ENCODE results near the gene FBXO30.

The FBXO30 gene

GRCh38 chr6:145819994-145820393, 5.4 kb upstream of the FBXO30 start:
- DNase-seq (ENCODE audit: low read depth in 4 of 4, low spot score in 1 of 4), result no peak

- DNase-seq (ENCODE audit: low read depth in 4 of 4, low spot score in 1 of 4), result no peak
Measured at GRCh38 chr6:145818796-145819195, 4.2 kb upstream of the FBXO30 start.

- no peak for DNase-seq (ENCODE audit: low read depth in 4 of 4, low spot score in 1 of 4)
Measured at GRCh38 chr6:145816392-145816791, 1.8 kb upstream of the FBXO30 start.

GRCh38 chr6:145815309-145816274, 997 bp upstream of the FBXO30 start:
- DNase-seq (ENCODE audit: low read depth in 4 of 4, low spot score in 1 of 4), result no peak

GRCh38 chr6:145814035-145814500, 527 bp downstream of the FBXO30 start:
- DNase-seq (ENCODE audit: low read depth in 4 of 4, low spot score in 1 of 4), result no peak

- DNase-seq (ENCODE audit: low read depth in 4 of 4, low spot score in 1 of 4), result no peak
Measured at GRCh38 chr6:145813285-145814034, 1.1 kb downstream of the FBXO30 start.

GRCh38 chr6:145811741-145812140, 2.9 kb downstream of the FBXO30 start:
- no peak for DNase-seq (ENCODE audit: low read depth in 4 of 4, low spot score in 1 of 4)

GRCh38 chr6:145809785-145810184, 4.8 kb downstream of the FBXO30 start:
- no peak for DNase-seq (ENCODE audit: low read depth in 4 of 4, low spot score in 1 of 4)

GRCh38 chr6:145809211-145809610, 5.4 kb downstream of the FBXO30 start:
- no peak for DNase-seq (ENCODE audit: low read depth in 4 of 4, low spot score in 1 of 4)

- no peak for DNase-seq (ENCODE audit: low read depth in 4 of 4, low spot score in 1 of 4)
Measured at GRCh38 chr6:145808239-145808638, 6.4 kb downstream of the FBXO30 start.

GRCh38 chr6:145802141-145802540, 12.5 kb downstream of the FBXO30 start:
- DNase-seq (ENCODE audit: low read depth in 4 of 4, low spot score in 1 of 4), result no peak

GRCh38 chr6:145801021-145801420, 13.6 kb downstream of the FBXO30 start:
- DNase-seq (ENCODE audit: low read depth in 4 of 4, low spot score in 1 of 4), result no peak

- DNase-seq (ENCODE audit: low read depth in 4 of 4, low spot score in 1 of 4), result no peak
Measured at GRCh38 chr6:145798530-145798929, 16.1 kb downstream of the FBXO30 start.

GRCh38 chr6:145789443-145789842, 25.2 kb downstream of the FBXO30 start:
- no peak for DNase-seq (ENCODE audit: low read depth in 4 of 4, low spot score in 1 of 4)

- DNase-seq (ENCODE audit: low read depth in 4 of 4, low spot score in 1 of 4), result no peak
Measured at GRCh38 chr6:145787688-145788087, 26.9 kb downstream of the FBXO30 start.

- no peak for DNase-seq (ENCODE audit: low read depth in 4 of 4, low spot score in 1 of 4)
Measured at GRCh38 chr6:145784683-145785082, 29.9 kb downstream of the FBXO30 start.

GRCh38 chr6:145783796-145784195, 30.8 kb downstream of the FBXO30 start:
- DNase-seq (ENCODE audit: low read depth in 4 of 4, low spot score in 1 of 4), result no peak

GRCh38 chr6:145772846-145773245, 41.7 kb downstream of the FBXO30 start:
- no peak for DNase-seq (ENCODE audit: low read depth in 4 of 4, low spot score in 1 of 4)

- DNase-seq (ENCODE audit: low read depth in 4 of 4, low spot score in 1 of 4), result no peak
Measured at GRCh38 chr6:145765449-145765848, 49.1 kb downstream of the FBXO30 start.

- no peak for DNase-seq (ENCODE audit: low read depth in 4 of 4, low spot score in 1 of 4)
Measured at GRCh38 chr6:145763742-145764141, 50.9 kb downstream of the FBXO30 start.

- no peak for DNase-seq (ENCODE audit: low read depth in 4 of 4, low spot score in 1 of 4)
Measured at GRCh38 chr6:145761584-145761983, 53.0 kb downstream of the FBXO30 start.

GRCh38 chr6:145758113-145758512, 56.5 kb downstream of the FBXO30 start:
- DNase-seq (ENCODE audit: low read depth in 4 of 4, low spot score in 1 of 4), result no peak
